ENCODE results near the gene UBA5.
A peak's percentile ranks its signal among the peaks of the same experiment; 100 is the strongest.

The UBA5 gene

DNA sequence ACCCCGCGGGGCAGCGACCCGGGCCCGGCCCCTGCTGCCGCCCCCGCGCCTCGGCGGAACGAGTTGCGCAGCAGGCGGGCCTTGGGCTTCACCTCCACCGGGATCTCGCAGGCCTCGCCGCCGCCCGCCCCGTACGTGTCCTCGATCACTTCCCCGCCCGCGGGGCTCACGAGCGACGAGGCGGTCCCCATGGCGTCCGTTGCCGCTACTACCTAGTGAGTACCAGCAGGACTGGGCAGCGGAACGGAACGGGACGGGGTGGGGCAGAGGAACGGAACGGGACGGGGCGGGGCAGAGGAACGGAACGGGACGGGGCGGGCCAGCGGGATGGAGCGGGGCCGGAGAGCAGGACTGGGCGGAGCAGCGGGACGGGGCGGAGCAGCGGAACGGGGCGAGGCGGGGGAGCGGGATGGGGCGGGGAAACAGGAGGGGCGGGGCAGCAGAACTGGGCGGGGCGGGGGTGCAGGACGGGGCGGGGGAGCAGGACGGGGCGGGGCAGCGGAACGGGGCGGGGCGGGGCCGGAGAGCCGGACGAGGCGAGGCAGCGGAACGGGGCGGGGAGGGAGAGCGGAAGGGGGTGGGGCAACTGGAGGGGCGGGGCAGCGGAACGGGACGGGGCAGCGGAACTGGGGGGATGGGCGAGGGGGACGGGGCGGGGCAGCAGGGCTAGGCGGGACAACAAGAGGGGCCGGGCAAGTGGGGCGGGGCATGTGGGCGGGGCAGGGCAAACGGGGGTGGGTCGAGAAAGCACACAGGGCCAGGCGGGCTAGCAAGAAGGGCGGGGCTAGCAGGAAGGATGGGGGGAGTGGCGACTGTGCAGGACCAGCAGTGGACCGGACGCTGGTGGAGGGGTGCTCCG is 62.3 kb downstream of the UBA5 start, which contains the start of gene NPHP3:
TSS of gene NPHP3 (minus strand) at position 245 of the 859 bp plus-strand sequence. CDS start at position 191, 54 bp downstream.
- DNase-seq, result peak; percentile 81 to 83

DNA sequence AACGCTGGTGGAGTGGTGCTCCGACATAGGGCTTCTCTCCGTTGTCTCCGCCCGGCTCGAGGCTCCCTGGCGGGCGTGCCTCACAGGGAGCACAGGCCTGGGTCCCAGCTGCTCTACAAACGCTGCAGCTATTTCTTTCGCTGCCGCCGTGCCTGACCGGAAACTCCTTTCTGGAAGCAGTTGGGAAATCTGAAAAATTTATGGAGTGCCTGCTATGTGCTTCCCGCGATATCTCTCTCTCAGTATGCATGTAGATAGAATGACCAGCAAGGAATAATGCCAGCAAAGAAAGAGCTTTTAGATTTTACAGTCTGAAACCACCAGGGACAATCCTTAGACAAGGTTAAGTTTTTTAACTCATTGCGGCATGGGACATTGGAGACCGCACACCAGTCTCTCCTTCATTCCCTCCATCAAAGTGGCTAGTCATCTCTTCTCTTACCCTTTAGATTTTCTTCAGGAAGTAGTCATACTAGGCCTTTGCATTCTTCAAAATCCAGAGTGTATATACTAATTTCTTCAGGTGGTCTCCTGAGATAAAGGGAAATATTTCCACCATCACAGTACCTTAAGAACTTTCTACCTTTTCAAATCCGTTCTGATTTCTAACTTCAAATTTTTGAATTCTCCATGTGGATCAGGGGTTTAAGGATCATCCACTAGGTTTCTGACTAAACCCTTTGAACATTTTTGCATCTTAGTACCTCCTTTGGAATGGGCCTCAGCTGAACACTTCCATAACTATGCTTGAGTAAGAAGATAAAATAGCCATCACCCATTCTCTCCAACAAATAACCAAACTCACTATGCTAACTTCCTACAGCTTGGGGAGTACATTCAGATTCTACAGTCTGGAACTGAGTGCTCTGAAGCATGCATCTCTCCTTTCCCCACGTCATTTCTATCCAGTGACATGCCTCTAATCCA is 63.2 kb downstream of the UBA5 start:
- DNase-seq, result no peak

DNA sequence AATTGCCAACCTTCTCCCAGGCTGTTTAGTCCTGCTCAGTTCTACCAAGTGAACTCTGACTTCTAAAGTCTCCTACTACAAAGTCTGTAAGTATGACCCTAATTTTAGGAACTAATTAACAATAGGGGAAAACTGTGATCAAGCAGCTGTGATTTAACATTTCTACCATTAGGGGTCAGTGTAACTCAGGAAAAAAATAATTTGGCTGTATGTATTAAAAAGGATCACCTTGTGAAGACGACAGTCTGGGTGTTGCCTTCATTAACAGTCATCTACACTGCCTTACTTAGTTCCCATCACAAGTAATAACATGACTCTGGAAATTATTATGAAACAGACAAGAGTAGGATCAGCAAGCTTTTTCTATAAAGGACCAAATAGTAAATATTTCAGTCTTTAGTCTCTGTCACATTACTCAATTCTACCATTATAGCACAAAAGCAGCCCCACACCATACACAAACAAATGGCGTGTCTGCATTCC is 66.3 kb downstream of the UBA5 start:
- peak; percentile 5 to 39 for DNase-seq
